DOHH2 (cell line): ENCODE data around the gene IGFL4.

Experiments used
- H3F3A ChIP-seq: fragments of 200-600 bp; sonication (generic), shearing (Covaris generic); 2 replicates; pipeline ENCODE4 v1.6.0; 2016; ENCODE audit warnings: antibody characterized with exemption, mild to moderate bottlenecking; ENCODE audit not compliant: control insufficient read depth, insufficient read depth
- H3K27ac ChIP-seq: fragments of 200-600 bp; sonication (generic); 2 replicates; pipeline ENCODE4 v1.5.1; 2014; ENCODE audit warnings: low read depth, mild to moderate bottlenecking, low read length, moderate library complexity
- H3K27me3 ChIP-seq: fragments of 200-600 bp; sonication (generic); 2 replicates; pipeline ENCODE4 v1.6.1; 2014; ENCODE audit warnings: mild to moderate bottlenecking, low read length, mixed read lengths; ENCODE audit not compliant: control insufficient read depth
- H3K36me3 ChIP-seq: fragments of 200-600 bp; sonication (generic); 2 replicates; pipeline ENCODE4 v1.6.1; 2014; ENCODE audit warnings: mild to moderate bottlenecking, low read length, moderate library complexity, mixed read lengths; ENCODE audit not compliant: control insufficient read depth
- H3K4me1 ChIP-seq: fragments of 200-600 bp; sonication (generic); 2 replicates; pipeline ENCODE4 v1.6.1; 2014; ENCODE audit warnings: mild to moderate bottlenecking, low read length, mixed read lengths; ENCODE audit not compliant: control insufficient read depth
- H3K4me2 ChIP-seq: fragments of 200-600 bp; sonication (generic); 2 replicates; pipeline ENCODE4 v1.6.0; 2014; ENCODE audit warnings: mild to moderate bottlenecking, low read length, moderate library complexity
- H3K4me3 ChIP-seq: fragments of 200-600 bp; sonication (generic); 2 replicates; pipeline ENCODE4 v1.5.1; 2014; ENCODE audit warnings: mild to moderate bottlenecking, low read length, mixed read lengths
- H3K79me2 ChIP-seq: fragments of 200-600 bp; sonication (generic); 2 replicates; pipeline ENCODE4 v1.6.1; 2014; ENCODE audit warnings: mild to moderate bottlenecking, low read length, mixed read lengths; ENCODE audit not compliant: control insufficient read depth
- H3K9me2 ChIP-seq: fragments of 200-600 bp; sonication (generic); replicated peaks from 2 replicates; pipeline ENCODE4 v1.6.1; 2014; ENCODE audit warnings: mild to moderate bottlenecking, low read length, mixed read lengths; ENCODE audit not compliant: control insufficient read depth
- H3K9me3 ChIP-seq: fragments of 200-600 bp; sonication (generic); 2 replicates; pipeline ENCODE4 v1.6.1; 2014; ENCODE audit warnings: antibody characterized with exemption, low read length, mixed read lengths; ENCODE audit not compliant: control insufficient read depth, insufficient read depth
- H4K20me1 ChIP-seq: fragments of 200-600 bp; sonication (generic); 2 replicates; pipeline ENCODE4 v1.6.0; 2014; ENCODE audit warnings: low read depth, mild to moderate bottlenecking, antibody characterized with exemption, low read length, moderate library complexity; ENCODE audit not compliant: control insufficient read depth, insufficient read depth
- EZH2phosphoT487 ChIP-seq: fragments of 200-600 bp; sonication (generic); IDR thresholded peaks from 2 replicates; pipeline ENCODE4 v1.6.1; 2017; ENCODE audit warnings: borderline replicate concordance, mild to moderate bottlenecking, antibody characterized with exemption, low read length, moderate library complexity, mixed read lengths
- TF ChIP-seq, protein P1 (sequence below): fragments of 200-600 bp; sonication (generic); IDR thresholded peaks from one replicate; pipeline ENCODE4 v1.5.1; 2014; ENCODE audit warnings: antibody characterized with exemption, mild to moderate bottlenecking, low read depth, low read length; ENCODE audit not compliant: poor library complexity, severe bottlenecking

IGFL4 gene

DNA sequence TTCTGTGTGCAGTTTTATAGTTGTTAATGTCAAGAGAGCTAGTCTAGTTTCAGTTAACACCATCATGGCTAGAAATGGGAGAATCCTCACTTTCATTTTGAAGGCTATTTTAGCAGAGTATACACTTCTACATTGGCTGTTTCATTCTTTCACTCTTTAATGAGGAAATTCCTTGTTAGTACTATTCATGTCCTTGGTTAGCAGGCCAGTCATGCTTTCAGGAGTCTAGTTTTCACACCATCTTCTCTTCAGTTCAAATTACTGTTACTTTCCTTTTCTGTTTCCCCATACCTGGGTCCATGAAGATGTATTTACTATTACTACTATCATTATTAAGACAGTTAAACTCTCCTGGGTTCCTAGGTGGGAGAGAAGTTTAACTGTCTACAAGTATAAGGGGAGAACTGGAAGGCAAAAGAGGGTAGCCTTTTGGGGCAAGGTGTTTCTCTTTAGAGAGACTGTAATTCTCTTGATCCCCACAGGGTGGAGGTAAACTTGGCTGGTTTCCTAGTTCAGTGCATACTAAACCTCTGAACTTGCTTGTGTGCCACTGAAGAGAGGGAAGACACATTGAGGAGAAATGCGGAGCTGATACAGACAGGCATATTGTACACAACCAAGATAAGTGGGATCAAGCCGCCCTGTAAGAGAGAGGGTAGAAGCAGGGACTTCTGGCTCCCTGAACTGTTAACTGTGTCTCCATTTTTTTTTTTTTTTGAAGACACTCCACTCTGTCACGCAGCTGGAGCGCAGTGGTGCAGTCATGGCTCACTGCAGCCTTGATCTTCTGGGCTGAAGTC, 41.3 kb upstream of the IGFL4 start:
- Histone ChIP-seq H3K27me3 (peaks cover 10% of the 10 kb centered on the region), H3K27ac (no peak overlapping the region)

GRCh38 chr19:46080561-46080960, 39.8 kb upstream of the IGFL4 start:
- TF ChIP-seq, protein P1, sequence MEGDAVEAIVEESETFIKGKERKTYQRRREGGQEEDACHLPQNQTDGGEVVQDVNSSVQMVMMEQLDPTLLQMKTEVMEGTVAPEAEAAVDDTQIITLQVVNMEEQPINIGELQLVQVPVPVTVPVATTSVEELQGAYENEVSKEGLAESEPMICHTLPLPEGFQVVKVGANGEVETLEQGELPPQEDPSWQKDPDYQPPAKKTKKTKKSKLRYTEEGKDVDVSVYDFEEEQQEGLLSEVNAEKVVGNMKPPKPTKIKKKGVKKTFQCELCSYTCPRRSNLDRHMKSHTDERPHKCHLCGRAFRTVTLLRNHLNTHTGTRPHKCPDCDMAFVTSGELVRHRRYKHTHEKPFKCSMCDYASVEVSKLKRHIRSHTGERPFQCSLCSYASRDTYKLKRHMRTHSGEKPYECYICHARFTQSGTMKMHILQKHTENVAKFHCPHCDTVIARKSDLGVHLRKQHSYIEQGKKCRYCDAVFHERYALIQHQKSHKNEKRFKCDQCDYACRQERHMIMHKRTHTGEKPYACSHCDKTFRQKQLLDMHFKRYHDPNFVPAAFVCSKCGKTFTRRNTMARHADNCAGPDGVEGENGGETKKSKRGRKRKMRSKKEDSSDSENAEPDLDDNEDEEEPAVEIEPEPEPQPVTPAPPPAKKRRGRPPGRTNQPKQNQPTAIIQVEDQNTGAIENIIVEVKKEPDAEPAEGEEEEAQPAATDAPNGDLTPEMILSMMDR, result no peak
- no peak for TF ChIP-seq EZH2phosphoT487
- Histone ChIP-seq H3K9me3 (no peaks in the 10 kb centered on the region), H3K4me1 (no peaks in the 10 kb centered on the region), H3K9me2 (no peaks in the 10 kb centered on the region), H3K27me3 (peaks cover 22% of the 10 kb centered on the region), H3K27ac (no peak overlapping the region), H3K4me2 (no peak overlapping the region), H3K36me3 (no peaks in the 10 kb centered on the region), H3K79me2 (no peaks in the 10 kb centered on the region), H4K20me1 (no peaks in the 10 kb centered on the region; the same call in 1 of the 2 replicates), H3K4me3 (no peak overlapping the region), H3F3A (no peaks in the 10 kb centered on the region)

More for the DNA sequence above, 41.3 kb upstream of the IGFL4 start:
- H3K9me2 ChIP-seq, result no peaks in the 10 kb centered on the region
- H3K36me3 ChIP-seq, result no peaks in the 10 kb centered on the region
- no peaks in the 10 kb centered on the region for H3K9me3 ChIP-seq
- H3K79me2 ChIP-seq, result no peaks in the 10 kb centered on the region
- no peaks in the 10 kb centered on the region for H3F3A ChIP-seq
- H4K20me1 ChIP-seq, result no peaks in the 10 kb centered on the region; the same call in 1 of the 2 replicates
- H3K4me1 ChIP-seq, result no peaks in the 10 kb centered on the region
- no peak overlapping the region for H3K4me3 ChIP-seq
- TF ChIP-seq EZH2phosphoT487, result no peak
- TF ChIP-seq, protein P1, result peak; percentile 60
- no peak overlapping the region for H3K4me2 ChIP-seq

GRCh38 chr19:46079576-46079975, 38.8 kb upstream of the IGFL4 start:
- peaks cover 26% of the 10 kb centered on the region for H3K27me3 ChIP-seq
- H3K4me1 ChIP-seq, result no peaks in the 10 kb centered on the region
- H3K4me3 ChIP-seq, result no peak overlapping the region
- H4K20me1 ChIP-seq, result no peaks in the 10 kb centered on the region; the same call in 1 of the 2 replicates
- H3F3A ChIP-seq, result no peaks in the 10 kb centered on the region
- no peaks in the 10 kb centered on the region for H3K36me3 ChIP-seq
- H3K27ac ChIP-seq, result no peak overlapping the region
- H3K9me2 ChIP-seq, result no peaks in the 10 kb centered on the region
- no peaks in the 10 kb centered on the region for H3K9me3 ChIP-seq
- no peak overlapping the region for H3K4me2 ChIP-seq
- no peaks in the 10 kb centered on the region for H3K79me2 ChIP-seq
- TF ChIP-seq, protein P1, result no peak
- TF ChIP-seq EZH2phosphoT487, result no peak
